ENCODE measurements around the gene NMUR2.

GRCh38 chr5:152364172-152364571 lies 40.9 kb downstream of the NMUR2 start:
- TF ChIP-seq, protein P1, sequence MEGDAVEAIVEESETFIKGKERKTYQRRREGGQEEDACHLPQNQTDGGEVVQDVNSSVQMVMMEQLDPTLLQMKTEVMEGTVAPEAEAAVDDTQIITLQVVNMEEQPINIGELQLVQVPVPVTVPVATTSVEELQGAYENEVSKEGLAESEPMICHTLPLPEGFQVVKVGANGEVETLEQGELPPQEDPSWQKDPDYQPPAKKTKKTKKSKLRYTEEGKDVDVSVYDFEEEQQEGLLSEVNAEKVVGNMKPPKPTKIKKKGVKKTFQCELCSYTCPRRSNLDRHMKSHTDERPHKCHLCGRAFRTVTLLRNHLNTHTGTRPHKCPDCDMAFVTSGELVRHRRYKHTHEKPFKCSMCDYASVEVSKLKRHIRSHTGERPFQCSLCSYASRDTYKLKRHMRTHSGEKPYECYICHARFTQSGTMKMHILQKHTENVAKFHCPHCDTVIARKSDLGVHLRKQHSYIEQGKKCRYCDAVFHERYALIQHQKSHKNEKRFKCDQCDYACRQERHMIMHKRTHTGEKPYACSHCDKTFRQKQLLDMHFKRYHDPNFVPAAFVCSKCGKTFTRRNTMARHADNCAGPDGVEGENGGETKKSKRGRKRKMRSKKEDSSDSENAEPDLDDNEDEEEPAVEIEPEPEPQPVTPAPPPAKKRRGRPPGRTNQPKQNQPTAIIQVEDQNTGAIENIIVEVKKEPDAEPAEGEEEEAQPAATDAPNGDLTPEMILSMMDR (IDR thresholded peaks at IDR 0.05; ENCODE audit: control extremely low read depth in 1 of 3, insufficient read depth in 1 of 3, low read depth in 1 of 3, low read length in 3 of 3): no peak
- TF ChIP-seq TAF1 (IDR thresholded peaks at IDR 0.05; ENCODE audit: low read depth, low read length) (no peak), EGR1 (IDR thresholded peaks at IDR 0.05; ENCODE audit: borderline replicate concordance, low read depth, low read length) (no peak), EZH2 (IDR thresholded peaks at IDR 0.05; ENCODE audit: low read depth, low read length, severe bottlenecking) (no peak), CHD1 (IDR thresholded peaks at IDR 0.05; ENCODE audit: low read depth, low read length) (no peak)

All from H1 (cell line).